Activated CD4-positive, alpha-beta T cell treated with anti-CD3 and anti-CD28 coated beads for 36 hours (primary cell): ENCODE results near the gene LNX1. TPM values are rescaled to one million over a fixed set of nuclear protein-coding genes. Genes with fewer than 3 reads are reported as not detected.
"Not testable (repeated sequence)": the region's sequence is repeated elsewhere in the genome, so short reads cannot be mapped to it uniquely, and the experiment has no call there.

ENCODE experiments used
- ATAC-seq: fragments of 200-7000 bp; cut with Tn5 transposase; one replicate; pipeline ENCODE4 v1.10.0; 2021; ENCODE audit warnings: mild to moderate bottlenecking, moderate library complexity
- CTCF ChIA-PET: fragments of 350-600 bp; sonication (Branson Sonifier 250); formaldehyde crosslinking; loops from one replicate; lab custom pipeline; 2021; ENCODE audit warnings: antibody characterized with exemption; lab: Charles Lee
- POLR2A ChIA-PET: fragments of 350-600 bp; sonication (Branson Sonifier 250); formaldehyde crosslinking; loops from one replicate; lab custom pipeline; 2021; ENCODE audit warnings: antibody characterized with exemption, inconsistent platforms; lab: Charles Lee
- DNase-seq: peaks from one replicate; pipeline ENCODE4 v3.0.0-alpha.2; 2020
- H3K27ac Mint-ChIP-seq: one replicate; pipeline ENCODE4 v1.8.0; 2021; ENCODE audit warnings: mixed read lengths
- H3K27me3 Mint-ChIP-seq: one replicate; pipeline ENCODE4 v1.8.0; 2021; ENCODE audit warnings: mixed read lengths
- H3K36me3 Mint-ChIP-seq: one replicate; pipeline ENCODE4 v1.8.0; 2021; ENCODE audit warnings: low read depth, mixed read lengths
- H3K4me1 Mint-ChIP-seq: one replicate; pipeline ENCODE4 v1.8.0; 2021; ENCODE audit warnings: mixed read lengths
- H3K4me3 Mint-ChIP-seq: one replicate; pipeline ENCODE4 v1.8.0; 2021; ENCODE audit warnings: mild to moderate bottlenecking, moderate library complexity, mixed read lengths
- H3K9me3 Mint-ChIP-seq: one replicate; pipeline ENCODE4 v1.8.0; 2021; ENCODE audit warnings: low read depth, mixed read lengths
- intact Hi-C, 2 experiments: fragments of 100-400 bp; cut with DNase I in 1 of 2; cut with micrococcal nuclease in 1 of 2; formaldehyde crosslinking; loops; one replicate each; pipeline versions ENCODE4 v1.14.2 to v1.15.1; 2022 to 2024; cut with DNase I, micrococcal nuclease
- total RNA-seq, 2 experiments: library from RNA; stranded (reverse); gene quantifications; one replicate each; pipeline ENCODE4 v1.2.3, GENCODE V29; 2021

The LNX1 gene
- total RNA-seq, 2 experiments from 2014 or later, result not detected

DNA sequence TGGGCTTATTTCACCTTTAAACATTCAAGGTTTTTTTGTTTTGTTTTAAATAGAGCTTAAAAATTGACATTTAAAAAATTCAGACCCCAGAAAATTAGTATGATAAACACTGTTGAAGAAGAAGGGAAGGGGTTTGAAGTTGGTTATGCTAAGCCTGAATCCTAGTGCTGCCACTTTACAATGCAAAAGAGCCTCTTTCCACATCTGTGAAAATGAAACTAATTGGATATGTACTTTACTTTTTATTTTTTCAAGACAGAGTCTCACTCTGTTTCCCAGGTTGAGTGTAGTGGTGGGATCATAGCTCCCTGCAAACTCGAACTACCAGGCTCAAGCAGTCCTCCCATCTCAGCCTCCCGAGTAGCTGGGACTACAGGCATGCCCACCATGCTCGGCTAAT is 172.1 kb downstream of the LNX1 start:
- Mint-ChIP-seq H3K27me3 (no peaks in the 10 kb centered on the region), H3K4me1 (peaks cover 9% of the 10 kb centered on the region), H3K9me3 (no peaks in the 10 kb centered on the region), H3K36me3 (peaks cover 14% of the 10 kb centered on the region), H3K4me3 (no peak overlapping the region), H3K27ac (no peak overlapping the region)
- ChIA-PET CTCF (interaction anchor here (1.6 kb wide), 1 partner anchor 15 kb away, joined by 5 read pairs; no protein-coding TSS in a partner anchor), POLR2A (no interaction called here)
- DNase-seq (no peak), ATAC-seq (no peak)
- intact Hi-C loops, result no loop called here

DNA sequence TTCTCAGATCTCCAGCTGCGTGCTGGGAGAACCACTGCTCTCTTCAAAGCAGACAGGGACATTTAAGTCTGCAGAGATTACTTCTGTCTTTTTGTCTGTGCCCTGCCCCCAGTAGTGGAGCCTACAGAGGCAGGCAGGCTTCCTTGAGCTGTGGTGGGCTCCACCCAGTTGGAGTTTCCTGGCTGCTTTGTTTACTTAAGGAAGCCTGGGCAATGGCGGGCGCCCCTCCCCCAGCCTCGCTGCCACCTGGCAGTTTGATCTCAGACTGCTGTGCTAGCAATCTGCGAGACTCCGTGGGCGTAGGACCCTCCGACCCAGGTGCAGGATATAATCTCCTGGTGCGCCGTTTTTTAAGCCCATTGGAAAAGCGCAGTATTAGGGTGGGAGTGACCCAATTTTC is 181.8 kb downstream of the LNX1 start:
- H3K4me3 Mint-ChIP-seq, DNase-seq, intact Hi-C loops, POLR2A ChIA-PET, ATAC-seq, H3K27ac Mint-ChIP-seq, CTCF ChIA-PET, H3K9me3 Mint-ChIP-seq, H3K27me3 Mint-ChIP-seq: not testable (repeated sequence)
- Mint-ChIP-seq H3K36me3 (peaks cover 50% of the 10 kb centered on the region), H3K4me1 (peaks cover 45% of the 10 kb centered on the region)

Other genes with a start within 250 kb of the LNX1 start
- gene SCFD2, start 225.4 kb downstream of the LNX1 start, total RNA-seq, result 10 to 100 TPM; 21.6 to 22.5 TPM
- gene FIP1L1, start 213.8 kb downstream of the LNX1 start, total RNA-seq, result 10 to 100 TPM; 72.3 to 96.3 TPM